Kidney epithelial cell (primary cell): ENCODE measurements around the gene KIF5C. TPM values are rescaled to one million over a fixed set of nuclear protein-coding genes. Genes with fewer than 3 reads are reported as not detected.

Source experiments
- DNase-seq: peaks from one replicate; pipeline ENCODE4 v3.0.0-alpha.2; 2010; ENCODE audit warnings: low read depth
- H3K27me3 ChIP-seq: 2 replicates; pipeline ENCODE4 v1.6.0; 2011; ENCODE audit warnings: low read length; ENCODE audit not compliant: control insufficient read depth, insufficient read depth
- H3K36me3 ChIP-seq: 2 replicates; pipeline ENCODE4 v1.5.1; 2011; ENCODE audit warnings: low read length; ENCODE audit not compliant: control insufficient read depth, insufficient read depth
- H3K4me3 ChIP-seq: 2 replicates; pipeline ENCODE4 v1.5.1; 2011; ENCODE audit warnings: low read depth, mild to moderate bottlenecking, control low read depth, low read length
- CTCF ChIP-seq: IDR thresholded peaks from 2 replicates; pipeline ENCODE4 v1.5.1; 2011; ENCODE audit warnings: mild to moderate bottlenecking, moderate library complexity, low read length, control low read depth, inconsistent platforms; ENCODE audit not compliant: insufficient read depth, poor library complexity, severe bottlenecking
- total RNA-seq: library from RNA; depleted of rRNA; stranded (reverse); fragments of >200 nt; gene quantifications from 2 replicates; pipeline ENCODE4 v1.2.3, GENCODE V29; 2015

KIF5C gene
- total RNA-seq, 1 donor from 2014 or later = 8.7 TPM

- peaks cover 6% of the 10 kb centered on the region for H3K27me3 ChIP-seq
- no peak for DNase-seq
- no peak overlapping the region for H3K4me3 ChIP-seq
- no peaks in the 10 kb centered on the region for H3K36me3 ChIP-seq
- TF ChIP-seq CTCF = no peak
Observed at GRCh38 chr2:148866091-148866490, 8.9 kb upstream of the KIF5C start.

GRCh38 chr2:148867079-148867769 is 7.8 kb upstream of the KIF5C start:
- H3K27me3 ChIP-seq = peaks cover 6% of the 10 kb centered on the region
- no peak for DNase-seq
- H3K36me3 ChIP-seq = no peaks in the 10 kb centered on the region
- no peak overlapping the region for H3K4me3 ChIP-seq
- TF ChIP-seq CTCF = no peak

GRCh38 chr2:148875387-148876051 is 492 bp downstream of the KIF5C start:
- H3K4me3 ChIP-seq = peak overlapping the region; percentile 26

GRCh38 chr2:148876202-148876594 is 1.2 kb downstream of the KIF5C start:
- TF ChIP-seq CTCF = no peak
- no peak for DNase-seq
- H3K36me3 ChIP-seq = no peaks in the 10 kb centered on the region
- peak overlapping the region; percentile 26 for H3K4me3 ChIP-seq
- peaks cover 18% of the 10 kb centered on the region for H3K27me3 ChIP-seq

More at GRCh38 chr2:148875387-148876051, 492 bp downstream of the KIF5C start:
- no peak for TF ChIP-seq CTCF
- H3K27me3 ChIP-seq = peaks cover 18% of the 10 kb centered on the region
- no peak for DNase-seq
- no peaks in the 10 kb centered on the region for H3K36me3 ChIP-seq

GRCh38 chr2:148876595-148877402 is 1.8 kb downstream of the KIF5C start:
- H3K36me3 ChIP-seq = no peaks in the 10 kb centered on the region
- peaks cover 18% of the 10 kb centered on the region for H3K27me3 ChIP-seq
- no peak for TF ChIP-seq CTCF
- DNase-seq = peak; percentile 9
- H3K4me3 ChIP-seq = peak overlapping the region; percentile 26
